AG04450 (cell line): ENCODE data around the gene TMPRSS9. TPM values are rescaled to one million over a fixed set of nuclear protein-coding genes. Genes with fewer than 3 reads are reported as not detected.

ENCODE experiments used
- CTCF ChIA-PET: fragments of 300-600, 350-600 bp; formaldehyde crosslinking; extraction: SDS; loops from one replicate; lab custom pipeline; 2022; ENCODE audit warnings: antibody characterized with exemption, inconsistent platforms; lab: Charles Lee
- POLR2A ChIA-PET: fragments of 350-600 bp; formaldehyde crosslinking; extraction: SDS; loops from one replicate; lab custom pipeline; 2021; ENCODE audit warnings: antibody characterized with exemption, inconsistent platforms; lab: Yijun Ruan, JAX
- DNase-seq: peaks from one replicate; pipeline ENCODE4 v3.0.0-alpha.2; 2011; ENCODE audit warnings: low read depth, low spot score
- H3K27ac ChIP-seq: one replicate; pipeline ENCODE4 v1.5.1; 2012; ENCODE audit warnings: low read depth, low read length, control low read depth
- H3K27me3 ChIP-seq: one replicate; pipeline ENCODE4 v1.6.0; 2012; ENCODE audit warnings: low read length; ENCODE audit not compliant: control insufficient read depth, insufficient read depth
- H3K4me3 ChIP-seq: 2 replicates; pipeline ENCODE4 v1.5.1; 2011; ENCODE audit warnings: mild to moderate bottlenecking, low read depth, low read length, control low read depth
- H3K9me3 ChIP-seq: 2 replicates; pipeline ENCODE4 v1.5.1; 2012; ENCODE audit warnings: low read length; ENCODE audit not compliant: control insufficient read depth, insufficient read depth
- CTCF ChIP-seq: IDR thresholded peaks from 2 replicates; pipeline ENCODE4 v1.5.1; 2011; ENCODE audit warnings: low read depth, low read length, control low read depth, inconsistent platforms
- polyA plus RNA-seq: library from polyadenylated mRNA; depleted of rRNA; stranded (reverse); fragments of >200 nt; gene quantifications from 2 replicates; pipeline ENCODE4 v1.2.3, GENCODE V29; 2011

TMPRSS9 gene
- polyA plus RNA-seq, 1 experiment: not detected

GRCh38 chr19:2360833-2361232, 768 bp downstream of the TMPRSS9 start:
- H3K27ac ChIP-seq: no peak overlapping the region
- DNase-seq: no peak
- H3K4me3 ChIP-seq: no peak overlapping the region
- peaks cover 11% of the 10 kb centered on the region; the same call in 1 of the 2 replicates for H3K9me3 ChIP-seq
- peaks cover 21% of the 10 kb centered on the region for H3K27me3 ChIP-seq
- ChIA-PET CTCF (no interaction called here), POLR2A (no interaction called here)
- no peak for TF ChIP-seq CTCF

GRCh38 chr19:2361246-2362045, 1.4 kb downstream of the TMPRSS9 start:
- no peak for TF ChIP-seq CTCF
- Histone ChIP-seq H3K9me3 (peaks cover 11% of the 10 kb centered on the region; the same call in 1 of the 2 replicates), H3K27ac (no peak overlapping the region), H3K4me3 (no peak overlapping the region), H3K27me3 (peaks cover 24% of the 10 kb centered on the region)
- ChIA-PET POLR2A (no interaction called here), CTCF (no interaction called here)
- DNase-seq: no peak

GRCh38 chr19:2362046-2362969, 2.2 kb downstream of the TMPRSS9 start:
- POLR2A ChIA-PET: no interaction called here
- Histone ChIP-seq H3K9me3 (peaks cover 14% of the 10 kb centered on the region), H3K4me3 (no peak overlapping the region), H3K27ac (no peak overlapping the region), H3K27me3 (peaks cover 24% of the 10 kb centered on the region)
- TF ChIP-seq CTCF: no peak
- no peak for DNase-seq
- CTCF ChIA-PET: no interaction called here

DNA sequence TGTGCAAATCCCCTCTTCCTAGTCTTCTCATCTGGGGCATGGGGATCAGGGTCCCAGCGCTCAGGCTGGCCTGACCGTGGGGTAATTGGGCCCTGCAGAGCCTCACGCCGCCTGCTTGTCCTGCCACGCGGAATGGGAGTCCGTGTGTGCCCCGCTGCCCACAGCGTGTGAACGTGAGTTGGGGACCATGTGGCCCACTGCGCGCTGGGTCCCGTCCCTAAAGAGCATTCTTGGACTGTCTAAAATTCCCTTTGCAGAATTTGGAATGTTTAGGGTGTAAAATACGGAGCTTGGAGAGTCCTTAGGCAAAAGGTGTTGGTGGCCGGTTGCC, 2.9 kb downstream of the TMPRSS9 start:
- peaks cover 24% of the 10 kb centered on the region for H3K27me3 ChIP-seq
- POLR2A ChIA-PET: no interaction called here
- peaks cover 14% of the 10 kb centered on the region for H3K9me3 ChIP-seq
- no peak overlapping the region for H3K4me3 ChIP-seq
- CTCF ChIA-PET: no interaction called here
- no peak for TF ChIP-seq CTCF
- H3K27ac ChIP-seq: no peak overlapping the region
- no peak for DNase-seq

GRCh38 chr19:2363419-2363818, 3.4 kb downstream of the TMPRSS9 start:
- DNase-seq: no peak
- Histone ChIP-seq H3K27me3 (peaks cover 24% of the 10 kb centered on the region), H3K27ac (no peak overlapping the region), H3K9me3 (peaks cover 14% of the 10 kb centered on the region), H3K4me3 (no peak overlapping the region)
- CTCF ChIA-PET: no interaction called here
- POLR2A ChIA-PET: no interaction called here
- TF ChIP-seq CTCF: no peak
